GM12873 (cell line): ENCODE results near the gene RABIF.

Experiments used
- TF ChIP-seq, protein P1 (sequence below): IDR thresholded peaks from 2 replicates; pipeline ENCODE4 v1.5.1; 2012; ENCODE audit warnings: low read depth, mild to moderate bottlenecking, moderate library complexity, low read length, control low read depth; ENCODE audit not compliant: insufficient read depth; ENCODE audit errors: missing control alignments

Gene RABIF

GRCh38 chr1:202892501-202892900, 3.6 kb upstream of the RABIF start:
- TF ChIP-seq, protein P1, sequence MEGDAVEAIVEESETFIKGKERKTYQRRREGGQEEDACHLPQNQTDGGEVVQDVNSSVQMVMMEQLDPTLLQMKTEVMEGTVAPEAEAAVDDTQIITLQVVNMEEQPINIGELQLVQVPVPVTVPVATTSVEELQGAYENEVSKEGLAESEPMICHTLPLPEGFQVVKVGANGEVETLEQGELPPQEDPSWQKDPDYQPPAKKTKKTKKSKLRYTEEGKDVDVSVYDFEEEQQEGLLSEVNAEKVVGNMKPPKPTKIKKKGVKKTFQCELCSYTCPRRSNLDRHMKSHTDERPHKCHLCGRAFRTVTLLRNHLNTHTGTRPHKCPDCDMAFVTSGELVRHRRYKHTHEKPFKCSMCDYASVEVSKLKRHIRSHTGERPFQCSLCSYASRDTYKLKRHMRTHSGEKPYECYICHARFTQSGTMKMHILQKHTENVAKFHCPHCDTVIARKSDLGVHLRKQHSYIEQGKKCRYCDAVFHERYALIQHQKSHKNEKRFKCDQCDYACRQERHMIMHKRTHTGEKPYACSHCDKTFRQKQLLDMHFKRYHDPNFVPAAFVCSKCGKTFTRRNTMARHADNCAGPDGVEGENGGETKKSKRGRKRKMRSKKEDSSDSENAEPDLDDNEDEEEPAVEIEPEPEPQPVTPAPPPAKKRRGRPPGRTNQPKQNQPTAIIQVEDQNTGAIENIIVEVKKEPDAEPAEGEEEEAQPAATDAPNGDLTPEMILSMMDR = no peak

- TF ChIP-seq, protein P1 = no peak
These were observed 1.4 kb upstream of the RABIF start for GRCh38 chr1:202890392-202890791.

- TF ChIP-seq, protein P1 = no peak
These were observed 773 bp downstream of the RABIF start for GRCh38 chr1:202888221-202888530.

- TF ChIP-seq, protein P1 = no peak
These were observed 7.9 kb downstream of the RABIF start for GRCh38 chr1:202880961-202881460.

GRCh38 chr1:202880062-202880461, 8.9 kb downstream of the RABIF start:
- TF ChIP-seq, protein P1 = no peak

GRCh38 chr1:202879128-202879527, 9.8 kb downstream of the RABIF start:
- TF ChIP-seq, protein P1 = no peak

DNA sequence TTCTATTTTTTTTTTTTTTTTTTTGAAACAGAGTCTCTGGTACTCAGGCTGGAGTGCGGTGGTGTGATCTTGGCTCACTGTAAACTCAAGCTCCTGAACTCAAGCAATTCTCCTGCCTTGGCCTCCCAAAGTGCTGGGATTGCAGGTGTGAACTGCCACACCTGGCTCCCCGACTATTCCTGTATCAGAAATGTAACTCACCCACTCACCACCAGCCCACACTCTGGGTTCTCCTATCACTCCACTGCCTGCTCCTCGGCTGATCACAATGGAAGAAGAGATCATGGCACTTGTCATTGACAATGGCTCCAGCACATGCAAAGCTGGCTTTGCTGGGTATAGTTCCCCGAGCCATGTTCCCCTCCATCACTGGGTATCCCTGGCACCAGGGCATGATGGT, 15.9 kb downstream of the RABIF start:
- TF ChIP-seq, protein P1 = no peak
